Superior temporal gyrus (tissue), 1 donor: ENCODE results near the gene TPRX1.
A peak's percentile ranks its signal among the peaks of the same experiment; 100 is the strongest.
"Not testable (repeated sequence)": the region's sequence is repeated elsewhere in the genome, so short reads cannot be mapped to it uniquely, and the experiment has no call there.

Experiments
- DNase-seq: peaks from one replicate; pipeline ENCODE4 v3.0.0-alpha.2; 2016; ENCODE audit errors: extremely low spot score

TPRX1 gene

GRCh38 chr19:47804451-47804850, at the start of gene TPRX1:
TSS of gene TPRX1 (minus strand) at chr19:47804551. CDS start at chr19:47804539, 12 bp downstream.
- not testable (repeated sequence) for DNase-seq

- DNase-seq = no peak
These were observed 48.7 kb upstream of the TPRX1 start for GRCh38 chr19:47853003-47853402.

GRCh38 chr19:47848823-47849473, 44.6 kb upstream of the TPRX1 start:
- no peak for DNase-seq

GRCh38 chr19:47848425-47848822, 44.1 kb upstream of the TPRX1 start:
- no peak for DNase-seq

GRCh38 chr19:47842941-47843340, 38.6 kb upstream of the TPRX1 start:
- no peak for DNase-seq

GRCh38 chr19:47839913-47840312, 35.6 kb upstream of the TPRX1 start:
- DNase-seq = no peak

GRCh38 chr19:47839411-47839810, 35.1 kb upstream of the TPRX1 start:
- DNase-seq = no peak

- DNase-seq = no peak
These were observed 31.7 kb upstream of the TPRX1 start for GRCh38 chr19:47836038-47836437.

- DNase-seq = no peak
These were observed 28.4 kb upstream of the TPRX1 start for GRCh38 chr19:47832723-47833122.

GRCh38 chr19:47826800-47827199, 22.4 kb upstream of the TPRX1 start:
- no peak for DNase-seq

- no peak for DNase-seq
These were observed 20.0 kb upstream of the TPRX1 start for GRCh38 chr19:47824396-47824795.

- no peak for DNase-seq
These were observed 17.2 kb upstream of the TPRX1 start, which contains the start of gene CRX for GRCh38 chr19:47821460-47822020. TSS of gene CRX (plus strand) at chr19:47821937. CDS start at chr19:47834444, 12,507 bp downstream.

GRCh38 chr19:47820410-47820809, 16.1 kb upstream of the TPRX1 start:
- no peak for DNase-seq

GRCh38 chr19:47819858-47820257, 15.5 kb upstream of the TPRX1 start:
- no peak for DNase-seq

GRCh38 chr19:47818221-47818620, 13.9 kb upstream of the TPRX1 start:
- DNase-seq = not testable (repeated sequence)

- not testable (repeated sequence) for DNase-seq
These were observed 11.9 kb upstream of the TPRX1 start for GRCh38 chr19:47816270-47816669.

GRCh38 chr19:47813995-47814328, 9.6 kb upstream of the TPRX1 start:
- no peak for DNase-seq

GRCh38 chr19:47813304-47813994, 9.1 kb upstream of the TPRX1 start:
- peak; percentile 39 for DNase-seq

GRCh38 chr19:47806435-47806834, 2.1 kb upstream of the TPRX1 start:
- DNase-seq = no peak

GRCh38 chr19:47805313-47805712, 962 bp upstream of the TPRX1 start:
- DNase-seq = no peak

- DNase-seq = not testable (repeated sequence)
These were observed 680 bp downstream of the TPRX1 start for GRCh38 chr19:47803671-47804070.

GRCh38 chr19:47803148-47803547, 1.2 kb downstream of the TPRX1 start:
- DNase-seq = not testable (repeated sequence)

GRCh38 chr19:47802521-47803043, 1.8 kb downstream of the TPRX1 start:
- DNase-seq = no peak
